Measurements from ENCODE around the gene LST1.

- TF ChIP-seq POLR2A (IDR thresholded peaks at IDR 0.05; ENCODE audit: low read depth, low read length) = no peak
- no peak for TF ChIP-seq CTCF (conservative IDR thresholded peaks at IDR 0.05; ENCODE audit: low read depth, low read length)
- no peak for TF ChIP-seq MAZ (IDR thresholded peaks at IDR 0.05; ENCODE audit: borderline replicate concordance, low read depth, low read length)
- TF ChIP-seq RAD21 (IDR thresholded peaks at IDR 0.05; ENCODE audit: low read length) = no peak
- TF ChIP-seq RFX5 (IDR thresholded peaks at IDR 0.05; ENCODE audit: low read depth, low read length) = no peak
- TF ChIP-seq BHLHE40 (IDR thresholded peaks at IDR 0.05; ENCODE audit: low read depth, low read length) = no peak
- no peak for TF ChIP-seq CHD1 (IDR thresholded peaks at IDR 0.05; ENCODE audit: low read depth, low read length)
- no peak for TF ChIP-seq SMC3 (IDR thresholded peaks at IDR 0.05; ENCODE audit: low read depth, low read length)
Observed at GRCh38 chr6:31538805-31539400, 47.2 kb upstream of the LST1 start.
